ENCODE measurements around the gene SCAMP5. TPM values are rescaled to one million over a fixed set of nuclear protein-coding genes. Genes with fewer than 3 reads are reported as not detected.

The SCAMP5 gene
- total RNA-seq, 1 donor from 2014 or later: 51.3 TPM

GRCh38 chr15:75023181-75023871 is 28.0 kb downstream of the SCAMP5 start, which contains the start of gene PPCDC:
Gene PPCDC, plus strand, starts transcription at chr15:75023590. Its CDS starts 4,729 bp downstream, at chr15:75028319.
- peak; percentile 96 for DNase-seq

- DNase-seq: no peak
These were observed 28.7 kb downstream of the SCAMP5 start for GRCh38 chr15:75023872-75024636.

GRCh38 chr15:75025107-75025506 is 29.7 kb downstream of the SCAMP5 start:
- no peak for DNase-seq

GRCh38 chr15:75025548-75026260 is 30.3 kb downstream of the SCAMP5 start:
- no peak for DNase-seq

- DNase-seq: no peak
These were observed 32.2 kb downstream of the SCAMP5 start for GRCh38 chr15:75027551-75027950.

GRCh38 chr15:75028991-75029377 is 33.6 kb downstream of the SCAMP5 start:
- DNase-seq: no peak

GRCh38 chr15:75029378-75030022 is 34.1 kb downstream of the SCAMP5 start:
- DNase-seq: peak; percentile 66

GRCh38 chr15:75030023-75030413 is 34.7 kb downstream of the SCAMP5 start:
- DNase-seq: no peak

- DNase-seq: no peak
These were observed 35.1 kb downstream of the SCAMP5 start for GRCh38 chr15:75030424-75030823.

- no peak for DNase-seq
These were observed 36.5 kb downstream of the SCAMP5 start for GRCh38 chr15:75031848-75032247.

- no peak for DNase-seq
These were observed 37.0 kb downstream of the SCAMP5 start for GRCh38 chr15:75032395-75032794.

- DNase-seq: no peak
These were observed 38.4 kb downstream of the SCAMP5 start for GRCh38 chr15:75033809-75034208.

GRCh38 chr15:75034615-75035014 is 39.3 kb downstream of the SCAMP5 start:
- no peak for DNase-seq

GRCh38 chr15:75036212-75036616 is 40.9 kb downstream of the SCAMP5 start:
- no peak for DNase-seq

GRCh38 chr15:75037685-75038084 is 42.3 kb downstream of the SCAMP5 start:
- no peak for DNase-seq

GRCh38 chr15:75038231-75038630 is 42.9 kb downstream of the SCAMP5 start:
- no peak for DNase-seq

- peak; percentile 20 for DNase-seq
These were observed 47.6 kb downstream of the SCAMP5 start for GRCh38 chr15:75042730-75043508.

- DNase-seq: peak; percentile 84
These were observed 48.3 kb downstream of the SCAMP5 start for GRCh38 chr15:75043509-75044257.

GRCh38 chr15:75044258-75044878 is 49.0 kb downstream of the SCAMP5 start:
- DNase-seq: no peak

- DNase-seq: no peak
These were observed 50.1 kb downstream of the SCAMP5 start for GRCh38 chr15:75045332-75046015.

All from occipital lobe (tissue), 2 donors.